Breast epithelium (tissue), 4 donors: Measurements from ENCODE around the gene KAT8. TPM values are rescaled to one million over a fixed set of nuclear protein-coding genes. Genes with fewer than 3 reads are reported as not detected.

Source experiments
- DNase-seq, 2 donors: peaks; one replicate each; pipeline ENCODE4 v3.0.0-alpha.2; 2019; ENCODE audit warnings: low spot score in 2 of 2
- H3K27ac ChIP-seq, 2 donors: fragments of 200-600 bp; sonication (generic) in 1 of 2; one replicate each; pipeline ENCODE4 v1.5.1; 2016 to 2019; ENCODE audit warnings: mild to moderate bottlenecking in 1 of 2
- H3K27me3 ChIP-seq, 2 donors: fragments of 200-600 bp; sonication (generic) in 1 of 2; one replicate each; pipeline versions ENCODE4 v1.5.1 to v1.6.0; 2017 to 2019; ENCODE audit warnings: control low read depth in 1 of 2, mild to moderate bottlenecking in 1 of 2
- H3K36me3 ChIP-seq: fragments of 200-600 bp; one replicate; pipeline ENCODE4 v1.5.1; 2019
- H3K4me1 ChIP-seq, 2 donors: fragments of 200-600 bp; sonication (generic); one replicate each; pipeline ENCODE4 v1.5.1; 2016 to 2019; ENCODE audit warnings: control low read depth in 1 of 2
- H3K4me3 ChIP-seq, 3 donors: fragments of 200-600 bp; sonication (generic); 1 replicate in 2 of 3; 2 replicates in 1 of 3; pipeline ENCODE4 v1.5.1; 2016 to 2019; ENCODE audit warnings: mild to moderate bottlenecking in 3 of 3, moderate library complexity in 2 of 3
- H3K9me3 ChIP-seq, 2 donors: fragments of 200-600 bp; sonication (generic) in 1 of 2; one replicate each; pipeline ENCODE4 v1.5.1; 2016 to 2019; ENCODE audit warnings: control low read depth in 1 of 2
- POLR2A ChIP-seq: fragments of 450-650 bp; IDR thresholded peaks from one replicate; pipeline ENCODE4 v1.6.1; 2016; ENCODE audit warnings: antibody characterized with exemption, mild to moderate bottlenecking, moderate library complexity
- POLR2AphosphoS5 ChIP-seq, 3 donors: sonication (generic); formaldehyde crosslinking; IDR thresholded peaks; one replicate each; pipeline ENCODE4 v1.6.1; 2017; ENCODE audit warnings: antibody characterized with exemption in 3 of 3
- intact Hi-C: fragments of 100-400 bp; cut with DNase I; formaldehyde crosslinking; loops from one replicate; pipeline ENCODE4 v1.15.1; 2023; ENCODE audit warnings: low total_unique reads
- total RNA-seq, 3 donors: library from RNA; depleted of rRNA; stranded (reverse); fragments of >200 nt; gene quantifications; one replicate each; pipeline ENCODE4 v1.1.0, GENCODE V29; 2016
- TF ChIP-seq, protein P1 (sequence below), 3 donors: fragments of 450-650 bp; IDR thresholded peaks; one replicate each; pipeline ENCODE4 v1.5.1; 2016 to 2017; ENCODE audit warnings: antibody characterized with exemption in 3 of 3, mild to moderate bottlenecking in 3 of 3, moderate library complexity in 3 of 3

KAT8 gene
- total RNA-seq = 10 to 100 TPM; 53.6 to 85.0 (median 67.8) TPM

DNA sequence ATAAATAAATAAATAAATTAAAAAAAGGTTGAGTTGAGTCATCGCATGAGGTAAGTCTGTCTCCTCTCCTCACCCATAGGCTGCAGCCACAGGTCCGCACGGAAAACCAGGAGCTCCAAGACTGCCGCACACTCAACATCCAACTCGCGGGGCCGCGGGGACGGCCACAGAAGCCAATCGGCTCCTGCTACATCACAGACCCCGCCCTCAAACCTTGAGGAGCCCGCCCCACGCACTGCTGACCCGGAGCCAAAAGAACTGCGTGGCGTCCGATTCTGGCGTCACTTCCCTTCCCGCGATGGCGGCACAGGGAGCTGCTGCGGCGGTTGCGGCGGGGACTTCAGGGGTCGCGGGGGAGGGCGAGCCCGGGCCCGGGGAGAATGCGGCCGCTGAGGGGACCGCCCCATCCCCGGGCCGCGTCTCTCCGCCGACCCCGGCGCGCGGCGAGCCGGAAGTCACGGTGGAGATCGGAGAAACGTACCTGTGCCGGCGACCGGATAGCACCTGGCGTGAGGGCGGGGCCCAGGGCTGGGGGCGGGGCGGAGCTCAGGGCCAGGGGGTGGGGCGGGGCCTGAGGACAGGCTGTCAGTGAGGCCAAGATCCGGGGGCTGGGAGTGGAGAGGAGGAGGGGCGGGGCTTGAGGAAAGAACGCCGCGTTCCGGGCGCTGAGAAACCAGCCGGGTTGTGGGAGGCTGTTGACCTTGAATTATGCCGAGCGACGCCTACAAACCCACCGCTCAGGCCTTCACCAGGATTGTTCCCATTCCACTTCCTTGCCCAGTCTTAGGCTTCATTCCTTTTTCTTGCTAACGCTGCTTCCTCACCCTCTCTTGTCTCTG, at the start of gene KAT8:
TSS of gene KAT8 (plus strand) at position 281 of the 839 bp plus-strand sequence. CDS start at position 299, 18 bp downstream.
- H3K9me3 ChIP-seq = no peaks in the 10 kb centered on the region
- peaks cover 5% of the 10 kb centered on the region for H3K36me3 ChIP-seq
- peak; percentile 98 to 99 for DNase-seq
- H3K4me3 ChIP-seq = peak within 1 kb of the TSS; percentile 67 to 88 (median 78)
- no peaks in the 10 kb centered on the region for H3K27me3 ChIP-seq
- peak; percentile 71 for TF ChIP-seq POLR2A
- TF ChIP-seq, protein P1, sequence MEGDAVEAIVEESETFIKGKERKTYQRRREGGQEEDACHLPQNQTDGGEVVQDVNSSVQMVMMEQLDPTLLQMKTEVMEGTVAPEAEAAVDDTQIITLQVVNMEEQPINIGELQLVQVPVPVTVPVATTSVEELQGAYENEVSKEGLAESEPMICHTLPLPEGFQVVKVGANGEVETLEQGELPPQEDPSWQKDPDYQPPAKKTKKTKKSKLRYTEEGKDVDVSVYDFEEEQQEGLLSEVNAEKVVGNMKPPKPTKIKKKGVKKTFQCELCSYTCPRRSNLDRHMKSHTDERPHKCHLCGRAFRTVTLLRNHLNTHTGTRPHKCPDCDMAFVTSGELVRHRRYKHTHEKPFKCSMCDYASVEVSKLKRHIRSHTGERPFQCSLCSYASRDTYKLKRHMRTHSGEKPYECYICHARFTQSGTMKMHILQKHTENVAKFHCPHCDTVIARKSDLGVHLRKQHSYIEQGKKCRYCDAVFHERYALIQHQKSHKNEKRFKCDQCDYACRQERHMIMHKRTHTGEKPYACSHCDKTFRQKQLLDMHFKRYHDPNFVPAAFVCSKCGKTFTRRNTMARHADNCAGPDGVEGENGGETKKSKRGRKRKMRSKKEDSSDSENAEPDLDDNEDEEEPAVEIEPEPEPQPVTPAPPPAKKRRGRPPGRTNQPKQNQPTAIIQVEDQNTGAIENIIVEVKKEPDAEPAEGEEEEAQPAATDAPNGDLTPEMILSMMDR (IDR thresholded peaks at IDR 0.05) = no peak
- peak; percentile 95 to 98 (median 96) for TF ChIP-seq POLR2AphosphoS5 (IDR thresholded peaks at IDR 0.05)
- peak within 1 kb of the TSS; percentile 95 to 99 for H3K27ac ChIP-seq
- peaks cover 0 to 5% of the 10 kb centered on the region in 2 donors for H3K4me1 ChIP-seq
- intact Hi-C loops = no loop called here

DNA sequence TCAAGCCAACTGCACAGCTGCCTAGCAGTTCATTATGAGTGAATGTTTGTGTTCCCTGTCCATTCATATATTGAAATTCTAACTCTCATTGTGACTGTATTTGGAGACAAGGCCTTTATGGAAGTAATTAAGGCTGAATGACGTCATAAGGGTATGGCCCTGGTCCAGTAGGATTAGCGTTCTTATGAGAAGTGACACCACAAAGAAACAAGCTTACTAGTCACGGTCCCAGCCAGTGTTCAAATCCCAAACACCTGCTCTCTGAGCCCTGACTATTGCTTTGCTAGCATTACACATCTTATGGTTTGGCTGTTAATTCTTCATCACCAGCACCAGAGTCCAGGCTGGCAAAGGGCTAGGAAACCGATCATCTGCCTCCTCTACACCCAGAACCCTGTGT, 45.6 kb upstream of the KAT8 start:
- no peak for DNase-seq
- Histone ChIP-seq H3K4me1 (no peaks in the 10 kb centered on the region), H3K27me3 (no peaks in the 10 kb centered on the region), H3K9me3 (no peaks in the 10 kb centered on the region), H3K36me3 (no peaks in the 10 kb centered on the region), H3K4me3 (peak overlapping the region in 2 of 3 donors; percentile 97 to 98), H3K27ac (peak overlapping the region; percentile 94 to 96)
- TF ChIP-seq POLR2AphosphoS5 (IDR thresholded peaks at IDR 0.05) = no peak
- TF ChIP-seq POLR2A = no peak
- TF ChIP-seq, protein P1 (IDR thresholded peaks at IDR 0.05) = no peak
- intact Hi-C loops = no loop called here

DNA sequence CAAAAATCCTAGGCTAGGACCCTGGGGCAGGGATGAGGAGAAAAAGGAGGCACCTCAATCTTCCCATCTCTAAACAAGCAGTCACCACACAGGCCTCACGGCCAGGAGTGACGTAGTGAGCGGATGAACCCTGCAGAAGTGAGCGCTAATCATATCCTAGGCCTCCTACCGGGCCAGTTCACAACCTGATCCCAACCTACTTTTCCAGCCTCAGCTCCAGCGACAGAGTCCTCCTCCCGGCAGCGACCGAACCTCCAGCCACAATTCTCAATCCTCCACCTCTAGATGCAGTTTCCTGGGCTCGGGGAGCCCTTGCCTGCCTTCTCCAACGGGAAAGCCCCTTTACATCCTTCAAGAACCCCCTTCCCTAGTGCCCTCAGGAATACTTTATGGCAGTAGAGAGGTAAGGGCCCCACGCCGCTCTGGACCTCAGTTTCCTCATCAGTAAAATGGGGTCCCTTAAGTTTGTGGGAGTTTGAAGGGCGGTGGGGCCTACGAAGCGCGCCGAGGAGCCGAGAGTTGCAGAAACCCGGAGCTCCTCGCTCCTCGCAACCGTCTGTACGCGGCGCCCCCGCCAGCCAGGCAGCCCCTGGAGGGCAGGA, 44.8 kb upstream of the KAT8 start:
- peak in 1 of 3 donors; percentile 17 for TF ChIP-seq POLR2AphosphoS5 (IDR thresholded peaks at IDR 0.05)
- TF ChIP-seq, protein P1 (IDR thresholded peaks at IDR 0.05) = no peak
- DNase-seq = no peak

DNA sequence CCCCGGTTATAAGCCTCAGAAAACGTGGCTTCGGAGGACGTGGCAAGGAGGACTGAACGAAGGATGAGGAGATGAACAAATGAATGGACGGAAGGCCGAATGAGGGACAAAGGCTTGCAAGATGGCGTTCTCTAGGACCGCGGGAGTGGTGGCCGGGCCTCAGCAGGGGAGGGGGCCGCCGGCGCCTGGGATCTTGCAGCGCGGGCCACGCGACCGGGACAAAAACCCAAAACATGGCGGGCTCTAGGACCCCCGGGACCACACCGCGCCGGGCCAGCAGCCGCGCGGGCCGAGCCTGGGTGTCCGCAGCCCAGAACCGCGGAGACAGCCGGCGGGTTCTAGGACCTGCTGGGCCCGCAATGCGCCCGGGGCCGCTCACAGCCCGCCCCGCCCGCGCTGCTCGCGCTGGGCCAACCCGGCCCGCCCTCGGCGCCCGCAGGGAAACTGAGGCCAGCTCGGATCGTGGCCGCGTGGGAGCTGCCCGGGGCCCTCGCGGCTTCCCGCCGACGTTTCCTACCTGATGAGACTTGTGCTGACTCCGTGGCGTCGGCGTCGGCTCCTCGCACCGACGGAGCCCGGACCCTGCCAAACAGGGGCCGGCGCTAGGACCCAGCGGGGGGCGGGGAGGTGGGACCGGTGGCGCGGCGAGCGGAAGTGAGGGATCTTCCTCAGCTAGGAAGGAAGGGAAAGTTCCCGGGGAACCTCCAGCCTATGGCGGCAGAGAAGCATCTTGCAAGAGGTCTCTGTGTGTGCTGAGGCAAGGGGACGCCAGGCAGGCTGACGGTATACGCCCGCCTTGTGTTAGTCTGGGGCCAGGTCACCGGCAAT, 44.1 kb upstream of the KAT8 start:
- Histone ChIP-seq H3K27me3 (no peaks in the 10 kb centered on the region), H3K4me3 (peak overlapping the region; percentile 93 to 98 (median 97)), H3K36me3 (no peaks in the 10 kb centered on the region), H3K27ac (peak overlapping the region; percentile 94 to 96), H3K4me1 (no peaks in the 10 kb centered on the region), H3K9me3 (no peaks in the 10 kb centered on the region)
- DNase-seq = peak; percentile 81 to 90
- TF ChIP-seq POLR2AphosphoS5 (IDR thresholded peaks at IDR 0.05) (peak; percentile 4 to 53 (median 8)), POLR2A (no peak)
- intact Hi-C loops = no loop called here

More for the DNA sequence above, 44.8 kb upstream of the KAT8 start:
- intact Hi-C loops = no loop called here
- Histone ChIP-seq H3K9me3 (no peaks in the 10 kb centered on the region), H3K27ac (peak overlapping the region; percentile 94 to 96), H3K4me1 (no peaks in the 10 kb centered on the region), H3K27me3 (no peaks in the 10 kb centered on the region), H3K4me3 (peak overlapping the region; percentile 93 to 98 (median 97)), H3K36me3 (no peaks in the 10 kb centered on the region)
